C4-2B (cell line): ENCODE data around the gene ARL14.

Experiments
- ZFX ChIP-seq: fragments of 450-650 bp; IDR thresholded peaks from 2 replicates; pipeline ENCODE4 v1.6.1; 2017
- TF ChIP-seq, protein P1 (sequence below): fragments of 450-650 bp; conservative IDR thresholded peaks from 2 replicates; pipeline ENCODE4 v1.5.1; 2017; ENCODE audit warnings: mild to moderate bottlenecking

DNA sequence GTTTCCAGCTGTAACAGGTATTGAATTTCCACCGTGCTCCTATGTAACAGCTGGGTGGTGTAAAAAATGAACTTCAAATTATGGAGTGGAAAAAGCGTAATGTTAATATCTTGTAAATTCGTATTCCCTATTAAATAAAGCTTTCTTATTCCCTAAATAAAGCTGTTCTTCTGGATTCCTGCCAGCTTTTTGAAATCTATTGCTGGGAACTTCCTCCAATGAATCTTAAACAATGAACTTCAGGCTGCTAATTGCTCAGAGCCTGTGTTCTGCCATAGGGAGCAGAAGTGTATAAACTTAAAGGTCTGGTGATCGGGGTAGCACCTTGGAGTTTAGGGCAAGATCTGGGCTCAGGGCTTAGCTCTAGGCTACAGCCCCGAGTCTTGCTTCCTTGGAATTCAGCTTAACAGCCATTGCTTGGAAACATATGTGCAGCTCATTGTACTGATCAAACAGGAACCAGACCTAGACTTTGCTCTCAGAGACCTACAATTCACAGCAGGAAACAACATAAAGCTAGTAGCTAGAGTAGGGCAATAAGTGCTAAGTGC is 1.4 kb downstream of the ARL14 start:
- TF ChIP-seq, protein P1, sequence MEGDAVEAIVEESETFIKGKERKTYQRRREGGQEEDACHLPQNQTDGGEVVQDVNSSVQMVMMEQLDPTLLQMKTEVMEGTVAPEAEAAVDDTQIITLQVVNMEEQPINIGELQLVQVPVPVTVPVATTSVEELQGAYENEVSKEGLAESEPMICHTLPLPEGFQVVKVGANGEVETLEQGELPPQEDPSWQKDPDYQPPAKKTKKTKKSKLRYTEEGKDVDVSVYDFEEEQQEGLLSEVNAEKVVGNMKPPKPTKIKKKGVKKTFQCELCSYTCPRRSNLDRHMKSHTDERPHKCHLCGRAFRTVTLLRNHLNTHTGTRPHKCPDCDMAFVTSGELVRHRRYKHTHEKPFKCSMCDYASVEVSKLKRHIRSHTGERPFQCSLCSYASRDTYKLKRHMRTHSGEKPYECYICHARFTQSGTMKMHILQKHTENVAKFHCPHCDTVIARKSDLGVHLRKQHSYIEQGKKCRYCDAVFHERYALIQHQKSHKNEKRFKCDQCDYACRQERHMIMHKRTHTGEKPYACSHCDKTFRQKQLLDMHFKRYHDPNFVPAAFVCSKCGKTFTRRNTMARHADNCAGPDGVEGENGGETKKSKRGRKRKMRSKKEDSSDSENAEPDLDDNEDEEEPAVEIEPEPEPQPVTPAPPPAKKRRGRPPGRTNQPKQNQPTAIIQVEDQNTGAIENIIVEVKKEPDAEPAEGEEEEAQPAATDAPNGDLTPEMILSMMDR = no peak
- no peak for TF ChIP-seq ZFX
